Measurements from ENCODE around the gene POLE.

GRCh38 chr12:132731574-132731973 is 44.4 kb upstream of the POLE start:
- TF ChIP-seq POLR2AphosphoS5 (IDR thresholded peaks at IDR 0.05) (no peak), CTCF (IDR thresholded peaks at IDR 0.05) (no peak), POLR2A (IDR thresholded peaks at IDR 0.05) (no peak)

All from breast epithelium (tissue), 3 donors.